ENCODE measurements around the gene FEN1. TPM values are rescaled to one million over a fixed set of nuclear protein-coding genes. Genes with fewer than 3 reads are reported as not detected.

The FEN1 gene
- total and polyA plus RNA-seq, 2 of the 13 experiments (the other 11 are each of a cell fraction or from before 2014, with no cell fraction given), result 12.4 to 102 TPM

- no peak for TF ChIP-seq HNF1A (IDR thresholded peaks at IDR 0.05; ENCODE audit: low read depth)
- TF ChIP-seq HNF1A (CRISPR knock-in tag; IDR thresholded peaks at IDR 0.05; ENCODE audit: borderline replicate concordance), result no peak
- TF ChIP-seq PRDM15 (CRISPR knock-in tag; IDR thresholded peaks at IDR 0.05), result no peak
- TF ChIP-seq, protein P1, sequence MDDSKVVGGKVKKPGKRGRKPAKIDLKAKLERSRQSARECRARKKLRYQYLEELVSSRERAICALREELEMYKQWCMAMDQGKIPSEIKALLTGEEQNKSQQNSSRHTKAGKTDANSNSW (CRISPR knock-in tag; IDR thresholded peaks at IDR 0.05; ENCODE audit: borderline replicate concordance), result no peak
- no peak for TF ChIP-seq CENPT (CRISPR knock-in tag; IDR thresholded peaks at IDR 0.05; ENCODE audit: low read depth)
- no peak for TF ChIP-seq ZKSCAN1 (IDR thresholded peaks at IDR 0.05; ENCODE audit: low read length)
- TF ChIP-seq, protein P2, sequence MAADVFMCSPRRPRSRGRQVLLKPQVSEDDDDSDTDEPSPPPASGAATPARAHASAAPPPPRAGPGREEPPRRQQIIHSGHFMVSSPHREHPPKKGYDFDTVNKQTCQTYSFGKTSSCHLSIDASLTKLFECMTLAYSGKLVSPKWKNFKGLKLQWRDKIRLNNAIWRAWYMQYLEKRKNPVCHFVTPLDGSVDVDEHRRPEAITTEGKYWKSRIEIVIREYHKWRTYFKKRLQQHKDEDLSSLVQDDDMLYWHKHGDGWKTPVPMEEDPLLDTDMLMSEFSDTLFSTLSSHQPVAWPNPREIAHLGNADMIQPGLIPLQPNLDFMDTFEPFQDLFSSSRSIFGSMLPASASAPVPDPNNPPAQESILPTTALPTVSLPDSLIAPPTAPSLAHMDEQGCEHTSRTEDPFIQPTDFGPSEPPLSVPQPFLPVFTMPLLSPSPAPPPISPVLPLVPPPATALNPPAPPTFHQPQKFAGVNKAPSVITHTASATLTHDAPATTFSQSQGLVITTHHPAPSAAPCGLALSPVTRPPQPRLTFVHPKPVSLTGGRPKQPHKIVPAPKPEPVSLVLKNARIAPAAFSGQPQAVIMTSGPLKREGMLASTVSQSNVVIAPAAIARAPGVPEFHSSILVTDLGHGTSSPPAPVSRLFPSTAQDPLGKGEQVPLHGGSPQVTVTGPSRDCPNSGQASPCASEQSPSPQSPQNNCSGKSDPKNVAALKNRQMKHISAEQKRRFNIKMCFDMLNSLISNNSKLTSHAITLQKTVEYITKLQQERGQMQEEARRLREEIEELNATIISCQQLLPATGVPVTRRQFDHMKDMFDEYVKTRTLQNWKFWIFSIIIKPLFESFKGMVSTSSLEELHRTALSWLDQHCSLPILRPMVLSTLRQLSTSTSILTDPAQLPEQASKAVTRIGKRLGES (CRISPR knock-in tag; IDR thresholded peaks at IDR 0.05; ENCODE audit: borderline replicate concordance), result no peak
- TF ChIP-seq ZNF124 (CRISPR knock-in tag; IDR thresholded peaks at IDR 0.05), result no peak
- no peak for TF ChIP-seq SKI (IDR thresholded peaks at IDR 0.05; ENCODE audit: partially characterized antibody)
- TF ChIP-seq IRF2 (CRISPR knock-in tag; IDR thresholded peaks at IDR 0.05), result no peak
- no peak for TF ChIP-seq BHLHE40 (IDR thresholded peaks at IDR 0.05; ENCODE audit: low read length)
- TF ChIP-seq CC2D1A (CRISPR knock-in tag; IDR thresholded peaks at IDR 0.05), result no peak
- no peak for TF ChIP-seq ZNF564 (CRISPR knock-in tag; IDR thresholded peaks at IDR 0.05)
- TF ChIP-seq ARID5B (CRISPR knock-in tag; IDR thresholded peaks at IDR 0.05), result peak; percentile 14; the same call in 1 of the 2 replicates
Measured at GRCh38 chr11:61828629-61829407, 36.1 kb downstream of the FEN1 start (continued).
